ENCODE measurements around the gene FBH1.
"Not testable (repeated sequence)": the region's sequence is repeated elsewhere in the genome, so short reads cannot be mapped to it uniquely, and the experiment has no call there.

Gene FBH1

DNA sequence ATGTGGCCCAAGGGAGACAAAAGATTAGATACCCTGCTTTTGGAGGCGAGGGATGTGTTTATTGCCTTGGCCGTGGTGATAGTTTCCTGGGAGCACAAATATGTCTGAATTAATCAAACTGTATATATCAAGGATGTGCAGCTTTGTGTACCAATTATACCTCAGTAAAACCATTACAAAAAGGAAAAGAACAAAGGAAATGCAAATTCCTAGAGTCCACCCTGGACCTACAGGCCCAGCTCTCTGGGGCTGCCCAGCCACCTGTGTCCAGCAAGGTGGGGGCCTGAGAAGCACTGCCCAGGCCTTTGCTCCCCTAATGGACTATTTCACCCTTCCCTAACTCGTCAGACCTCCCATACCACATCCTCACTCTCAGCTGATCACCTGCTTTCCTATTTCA, 20.9 kb upstream of the FBH1 start:
- no peak for TF ChIP-seq CTCF (IDR thresholded peaks at IDR 0.05; ENCODE audit: insufficient read depth, low read depth, low read length, missing control alignments)
- DNase-seq (ENCODE audit: low read depth): no peak
- H3K4me3 ChIP-seq (ENCODE audit: low read length): no peak overlapping the region

GRCh38 chr10:5871596-5871995, 18.4 kb upstream of the FBH1 start:
- H3K4me3 ChIP-seq (ENCODE audit: low read length): no peak overlapping the region
- DNase-seq (ENCODE audit: low read depth): no peak
- TF ChIP-seq CTCF (IDR thresholded peaks at IDR 0.05; ENCODE audit: insufficient read depth, low read depth, low read length, missing control alignments): no peak

- peak; percentile 71 for TF ChIP-seq CTCF (IDR thresholded peaks at IDR 0.05; ENCODE audit: insufficient read depth, low read depth, low read length, missing control alignments)
- peak; percentile 73 for DNase-seq (ENCODE audit: low read depth)
These were observed 16.5 kb upstream of the FBH1 start for GRCh38 chr10:5873515-5873995.

GRCh38 chr10:5876181-5876768, 13.8 kb upstream of the FBH1 start:
- no peak for TF ChIP-seq CTCF (IDR thresholded peaks at IDR 0.05; ENCODE audit: insufficient read depth, low read depth, low read length, missing control alignments)
- no peak overlapping the region for H3K4me3 ChIP-seq (ENCODE audit: low read length)
- DNase-seq (ENCODE audit: low read depth): peak; percentile 38

More at GRCh38 chr10:5873515-5873995, 16.5 kb upstream of the FBH1 start:
- H3K4me3 ChIP-seq (ENCODE audit: low read length): no peak overlapping the region

GRCh38 chr10:5877041-5877440, 13.0 kb upstream of the FBH1 start:
- DNase-seq (ENCODE audit: low read depth); H3K4me3 ChIP-seq (ENCODE audit: low read length): not testable (repeated sequence)

DNA sequence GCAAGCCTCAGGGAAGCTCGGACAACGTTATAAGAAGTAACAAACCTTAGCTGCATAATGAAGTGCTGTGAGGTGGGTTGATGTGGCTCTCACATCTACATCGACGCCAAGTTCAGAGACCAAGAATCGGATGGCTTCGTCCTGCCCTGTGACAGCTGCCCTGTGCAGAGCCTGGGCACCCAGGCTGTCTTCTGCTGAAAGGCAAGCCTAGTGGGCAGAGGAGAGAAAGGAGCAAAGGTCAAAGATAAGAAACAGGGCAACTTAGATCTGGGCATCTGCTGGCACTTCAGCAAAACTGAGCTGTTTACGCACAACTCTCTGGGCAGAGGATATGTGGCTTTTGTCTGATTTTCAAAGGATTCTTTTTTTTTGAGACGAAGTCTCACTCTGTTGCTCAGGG, 7.1 kb upstream of the FBH1 start:
- TF ChIP-seq CTCF (IDR thresholded peaks at IDR 0.05; ENCODE audit: insufficient read depth, low read depth, low read length, missing control alignments): no peak
- H3K4me3 ChIP-seq (ENCODE audit: low read length): no peak overlapping the region
- DNase-seq (ENCODE audit: low read depth): no peak

- H3K4me3 ChIP-seq (ENCODE audit: low read length): no peak overlapping the region
- no peak for DNase-seq (ENCODE audit: low read depth)
- TF ChIP-seq CTCF (IDR thresholded peaks at IDR 0.05; ENCODE audit: insufficient read depth, low read depth, low read length, missing control alignments): no peak
These were observed 4.4 kb upstream of the FBH1 start for GRCh38 chr10:5885619-5886018.

Data from epithelial cell of esophagus (primary cell).